ENCODE data around the gene TRAPPC4.
A peak's percentile ranks its signal among the peaks of the same experiment; 100 is the strongest.
"Not testable (repeated sequence)": the region's sequence is repeated elsewhere in the genome, so short reads cannot be mapped to it uniquely, and the experiment has no call there.

TRAPPC4 gene

GRCh38 chr11:119014209-119014924 lies 4.2 kb upstream of the TRAPPC4 start:
- no peak for DNase-seq (ENCODE audit: low read depth in 2 of 2)

- DNase-seq (ENCODE audit: low read depth in 2 of 2), result no peak
These were observed 3.4 kb upstream of the TRAPPC4 start for GRCh38 chr11:119015054-119015611.

GRCh38 chr11:119016216-119017009 lies 2.2 kb upstream of the TRAPPC4 start:
- no peak for DNase-seq (ENCODE audit: low read depth in 2 of 2)

GRCh38 chr11:119017377-119017776 lies 1.2 kb upstream of the TRAPPC4 start:
- not testable (repeated sequence) for DNase-seq (ENCODE audit: low read depth in 2 of 2)

GRCh38 chr11:119019996-119020395 lies 1.4 kb downstream of the TRAPPC4 start:
- no peak for DNase-seq (ENCODE audit: low read depth in 2 of 2)

- DNase-seq (ENCODE audit: low read depth in 2 of 2), result no peak
These were observed 3.1 kb downstream of the TRAPPC4 start for GRCh38 chr11:119021631-119022030.

GRCh38 chr11:119023741-119024140 lies 5.2 kb downstream of the TRAPPC4 start:
- no peak for DNase-seq (ENCODE audit: low read depth in 2 of 2)

GRCh38 chr11:119024430-119025098 lies 6.0 kb downstream of the TRAPPC4 start:
- DNase-seq (ENCODE audit: low read depth in 2 of 2), result no peak

GRCh38 chr11:119025099-119025473 lies 6.5 kb downstream of the TRAPPC4 start:
- no peak for DNase-seq (ENCODE audit: low read depth in 2 of 2)

GRCh38 chr11:119025541-119025940 lies 7.0 kb downstream of the TRAPPC4 start:
- DNase-seq (ENCODE audit: low read depth in 2 of 2), result no peak

GRCh38 chr11:119025978-119026766 lies 7.6 kb downstream of the TRAPPC4 start:
- no peak for DNase-seq (ENCODE audit: low read depth in 2 of 2)

- no peak for DNase-seq (ENCODE audit: low read depth in 2 of 2)
These were observed 8.4 kb downstream of the TRAPPC4 start for GRCh38 chr11:119026970-119027369.

GRCh38 chr11:119027561-119028345 lies 9.2 kb downstream of the TRAPPC4 start:
- no peak for DNase-seq (ENCODE audit: low read depth in 2 of 2)

- no peak for DNase-seq (ENCODE audit: low read depth in 2 of 2)
These were observed 9.9 kb downstream of the TRAPPC4 start for GRCh38 chr11:119028346-119029068.

- DNase-seq (ENCODE audit: low read depth in 2 of 2), result no peak
These were observed 10.4 kb downstream of the TRAPPC4 start for GRCh38 chr11:119029069-119029339.

GRCh38 chr11:119029340-119030028 lies 10.9 kb downstream of the TRAPPC4 start:
- DNase-seq (ENCODE audit: low read depth in 2 of 2), result peak in 1 of 2 donors; percentile 20

- DNase-seq (ENCODE audit: low read depth in 2 of 2), result no peak
These were observed 11.4 kb downstream of the TRAPPC4 start for GRCh38 chr11:119030029-119030328.

- peak; percentile 97 to 98 for DNase-seq (ENCODE audit: low read depth in 2 of 2)
These were observed 11.9 kb downstream of the TRAPPC4 start, which contains the start of gene SLC37A4 for GRCh38 chr11:119030329-119031047. TSS of gene SLC37A4 (minus strand) at chr11:119030877.

- DNase-seq (ENCODE audit: low read depth in 2 of 2), result no peak
These were observed 13.3 kb downstream of the TRAPPC4 start for GRCh38 chr11:119031912-119032280.

Measured in stimulated activated CD8-positive, alpha-beta memory T cell treated with anti-CD3 and anti-CD28 coated beads, Interleukin-15, amount 100 ng/mL, for 4 hours (primary cell).